IMR-90 (cell line): ENCODE measurements around the gene TMEM50B. TPM values are rescaled to one million over a fixed set of nuclear protein-coding genes. Genes with fewer than 3 reads are reported as not detected.
A peak's percentile ranks its signal among the peaks of the same experiment; 100 is the strongest.

ENCODE experiments used
- ATAC-seq: fragments of 200-7000 bp; cut with Tn5 transposase; 2 replicates; pipeline ENCODE4 v1.9.1; 2020; ENCODE audit warnings: low read depth, mild to moderate bottlenecking, moderate library complexity
- BruUV-seq: library from RNA; stranded (reverse); fragments of 400-500 nt; replicated peaks from 2 replicates; lab custom pipeline; 2021; lab: Mats Ljungman, UMichigan
- CTCF ChIA-PET: fragments of 300-600 bp; formaldehyde crosslinking; extraction: SDS; loops from one replicate; lab custom pipeline; 2021; ENCODE audit warnings: antibody characterized with exemption; lab: Yijun Ruan, JAX
- POLR2A ChIA-PET: fragments of 300-600 bp; sonication (Branson Sonifier 250); formaldehyde crosslinking; loops from one replicate; lab custom pipeline; 2022; ENCODE audit warnings: antibody characterized with exemption; ENCODE audit not compliant: unreplicated experiment; lab: Charles Lee
- DNase-seq: peaks from one replicate; pipeline ENCODE4 v3.0.0; 2013
- H2AFZ ChIP-seq: replicated peaks from 2 replicates; pipeline ENCODE3; 2013; ENCODE audit warnings: low read length, mild to moderate bottlenecking; ENCODE audit not compliant: poor library complexity
- H2AK5ac ChIP-seq: 2 replicates; pipeline ENCODE4 v1.6.1; 2013; ENCODE audit warnings: low read depth, low read length, inconsistent platforms
- H2AK9ac ChIP-seq: replicated peaks from 2 replicates; pipeline ENCODE3; 2013; ENCODE audit warnings: mild to moderate bottlenecking, low read depth, low read length, moderate library complexity; ENCODE audit not compliant: poor library complexity
- H2BK120ac ChIP-seq: 2 replicates; pipeline ENCODE4 v1.6.1; 2013; ENCODE audit warnings: low read depth, low read length, inconsistent platforms
- H2BK15ac ChIP-seq: 3 replicates; pipeline ENCODE4 v1.6.1; 2013; ENCODE audit warnings: low read depth, low read length, inconsistent platforms
- H2BK20ac ChIP-seq: 2 replicates; pipeline ENCODE4 v1.6.1; 2013; ENCODE audit warnings: low read depth, mild to moderate bottlenecking, inconsistent platforms, low read length, moderate library complexity
- H2BK5ac ChIP-seq: 2 replicates; pipeline ENCODE4 v1.6.1; 2013; ENCODE audit warnings: mild to moderate bottlenecking, low read depth, low read length, inconsistent platforms; ENCODE audit not compliant: poor library complexity, severe bottlenecking
- H3K14ac ChIP-seq: replicated peaks from 2 replicates; pipeline ENCODE4 v1.6.1; 2013; ENCODE audit warnings: low read depth, low read length, inconsistent platforms
- H3K18ac ChIP-seq: 2 replicates; pipeline ENCODE4 v1.6.1; 2013; ENCODE audit warnings: low read depth, low read length, control low read depth
- H3K23ac ChIP-seq: 2 replicates; pipeline ENCODE4 v1.6.1; 2013; ENCODE audit warnings: low read depth, low read length, inconsistent platforms
- H3K27ac ChIP-seq: 2 replicates; pipeline ENCODE4 v1.5.1; 2013; ENCODE audit warnings: mild to moderate bottlenecking, control low read depth, low read length; ENCODE audit not compliant: insufficient read depth
- H3K27me3 ChIP-seq: 2 replicates; pipeline ENCODE4 v1.6.1; 2013; ENCODE audit warnings: low read length; ENCODE audit not compliant: control insufficient read depth, insufficient read depth
- H3K36me3 ChIP-seq: 2 replicates; pipeline ENCODE4 v1.6.1; 2013; ENCODE audit warnings: low read length, mixed read lengths; ENCODE audit not compliant: control insufficient read depth, insufficient read depth
- H3K4ac ChIP-seq: 2 replicates; pipeline ENCODE4 v1.6.1; 2013; ENCODE audit warnings: low read depth, low read length, inconsistent platforms
- H3K4me1 ChIP-seq: 2 replicates; pipeline ENCODE4 v1.6.1; 2013; ENCODE audit warnings: low read length, mixed read lengths; ENCODE audit not compliant: control insufficient read depth, insufficient read depth
- H3K4me2 ChIP-seq: 2 replicates; pipeline ENCODE4 v1.6.1; 2013; ENCODE audit warnings: low read depth, mild to moderate bottlenecking, control low read depth, low read length, moderate library complexity
- H3K4me3 ChIP-seq: 2 replicates; pipeline ENCODE4 v1.5.1; 2013; ENCODE audit warnings: low read depth, mild to moderate bottlenecking, control low read depth, low read length, moderate library complexity; ENCODE audit not compliant: insufficient read depth
- H3K56ac ChIP-seq: 2 replicates; pipeline ENCODE4 v1.6.1; 2013; ENCODE audit warnings: low read length, inconsistent platforms; ENCODE audit not compliant: insufficient read depth; ENCODE audit errors: extremely low read depth
- H3K79me1 ChIP-seq, 2 experiments: 2 replicates each; pipeline ENCODE4 v1.6.1; 2013; ENCODE audit warnings: low read length in 2 of 2, inconsistent platforms in 1 of 2, low read depth in 1 of 2
- H3K9ac ChIP-seq: 2 replicates; pipeline ENCODE4 v1.6.1; 2013; ENCODE audit warnings: low read depth, low read length, control low read depth
- H3K9me1 ChIP-seq: 2 replicates; pipeline ENCODE4 v1.6.1; 2013; ENCODE audit warnings: low read length, inconsistent platforms; ENCODE audit not compliant: insufficient read depth
- H3K9me3 ChIP-seq: 2 replicates; pipeline ENCODE4 v1.6.1; 2013; ENCODE audit warnings: low read length; ENCODE audit not compliant: control insufficient read depth, insufficient read depth
- H4K20me1 ChIP-seq: 2 replicates; pipeline ENCODE4 v1.6.1; 2013; ENCODE audit warnings: low read length, inconsistent platforms; ENCODE audit not compliant: insufficient read depth
- H4K5ac ChIP-seq: 2 replicates; pipeline ENCODE4 v1.6.1; 2013; ENCODE audit warnings: mild to moderate bottlenecking, low read depth, low read length, control low read depth
- H4K8ac ChIP-seq, 2 experiments: 2 replicates each; pipeline ENCODE4 v1.6.1; 2013; ENCODE audit warnings: low read depth in 2 of 2, low read length in 2 of 2, control low read depth in 1 of 2, inconsistent platforms in 1 of 2
- H4K91ac ChIP-seq: 2 replicates; pipeline ENCODE4 v1.6.1; 2013; ENCODE audit warnings: low read depth, low read length, inconsistent platforms; ENCODE audit not compliant: insufficient read depth
- NFE2L2 ChIP-seq: fragments of 150-350 bp; IDR thresholded peaks from 2 replicates; pipeline ENCODE4 v1.6.1; 2016; ENCODE audit warnings: low read depth, mild to moderate bottlenecking, low read length
- WGBS, 2 experiments: methylation state at CpG; one replicate each; pipeline versions ENCODE4 v1.1.5 to v1.1.7; 2013; ENCODE audit warnings: missing lambda C conversion rate in 2 of 2; ENCODE audit not compliant: insufficient read length in 1 of 2; ENCODE audit errors: extremely low coverage in 2 of 2; 5-methylcytosine and 5-hydroxymethylcytosine counted together
- dilution Hi-C: fragments of 300-500 bp; cut with HindIII; formaldehyde crosslinking; loops from one replicate; pipeline ENCODE4 v1.14.3; 2018; ENCODE audit warnings: low sequenced_read_pairs; ENCODE audit not compliant: unreplicated experiment
- in situ Hi-C: fragments of 300-500 bp; cut with MboI; formaldehyde crosslinking; loops from 3 replicates; pipeline ENCODE4 v1.14.3; 2019; ENCODE audit warnings: low sequenced_read_pairs, inconsistent platforms, mixed read lengths
- intact Hi-C: fragments of 100-400 bp; cut with micrococcal nuclease; formaldehyde crosslinking; loops from 2 replicates; pipeline ENCODE4 v1.10.0; 2022
- polyA plus RNA-seq, 3 experiments: library from polyadenylated mRNA; depleted of rRNA; stranded (reverse); fragments of >200 nt; gene quantifications; 2 replicates each; pipeline ENCODE4 v1.2.3, GENCODE V29; 2012; ENCODE audit warnings: low replicate concordance in 1 of 3
- total RNA-seq: library from RNA; depleted of rRNA; stranded (reverse); fragments of >200 nt; gene quantifications from 2 replicates; pipeline ENCODE4 v1.2.3, GENCODE V29; 2012
- TF ChIP-seq, protein P1 (sequence below): fragments of 150-350 bp; IDR thresholded peaks from 2 replicates; pipeline ENCODE4 v1.6.1; 2017; ENCODE audit warnings: mild to moderate bottlenecking, antibody characterized with exemption, low read length, low read depth

TMEM50B gene
- total and polyA plus RNA-seq, 2 of the 4 experiments (the other 2 are of a cell fraction), result 10.9 to 25.9 TPM

GRCh38 chr21:33522953-33523349 is 43.2 kb upstream of the TMEM50B start:
- Histone ChIP-seq H3K4ac (no peak overlapping the region), H4K8ac (no peak overlapping the region), H2BK120ac (no peak overlapping the region), H3K56ac (no peak overlapping the region), H3K27ac (no peak overlapping the region), H4K20me1 (no peaks in the 10 kb centered on the region), H3K27me3 (no peaks in the 10 kb centered on the region), H2BK5ac (no peak overlapping the region), H3K4me1 (no peaks in the 10 kb centered on the region), H3K36me3 (peaks cover 35% of the 10 kb centered on the region), H4K5ac (no peak overlapping the region), H2AFZ (no peak overlapping the region), H3K9me1 (no peaks in the 10 kb centered on the region), H3K79me1 (no peaks in the 10 kb centered on the region; a peak in 1 of 4 replicates), H2BK15ac (no peak overlapping the region), H2AK5ac (no peak overlapping the region), H3K9me3 (no peaks in the 10 kb centered on the region), H2BK20ac (no peak overlapping the region), H3K9ac (no peak overlapping the region), H3K18ac (no peak overlapping the region), H2AK9ac (no peak overlapping the region), H3K14ac (no peak overlapping the region), H3K4me3 (no peak overlapping the region), H4K91ac (no peak overlapping the region), H3K23ac (no peak overlapping the region), H3K4me2 (no peak overlapping the region)
- in situ Hi-C loops (no loop called here), dilution Hi-C loops (no loop called here), intact Hi-C loops (no loop called here)
- no CpG with 5 or more reads among the region's 1 CpG for WGBS, 2 experiments
- ATAC-seq (no peak), DNase-seq (no peak)
- TF ChIP-seq, protein P1, sequence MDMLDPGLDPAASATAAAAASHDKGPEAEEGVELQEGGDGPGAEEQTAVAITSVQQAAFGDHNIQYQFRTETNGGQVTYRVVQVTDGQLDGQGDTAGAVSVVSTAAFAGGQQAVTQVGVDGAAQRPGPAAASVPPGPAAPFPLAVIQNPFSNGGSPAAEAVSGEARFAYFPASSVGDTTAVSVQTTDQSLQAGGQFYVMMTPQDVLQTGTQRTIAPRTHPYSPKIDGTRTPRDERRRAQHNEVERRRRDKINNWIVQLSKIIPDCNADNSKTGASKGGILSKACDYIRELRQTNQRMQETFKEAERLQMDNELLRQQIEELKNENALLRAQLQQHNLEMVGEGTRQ, result no peak
- peak; percentile 71 for TF ChIP-seq NFE2L2
- POLR2A ChIA-PET, result no interaction called here
- no TSS peak for BruUV-seq
- CTCF ChIA-PET, result no interaction called here
